DND-41 (cell line): ENCODE measurements around the gene TEX2.

Experiments used
- ATAC-seq: fragments of 200-7000 bp; cut with Tn5 transposase; 3 replicates; pipeline ENCODE4 v1.9.1; 2021; ENCODE audit warnings: low read depth; ENCODE audit not compliant: insufficient read depth
- DNase-seq: peaks from one replicate; pipeline ENCODE4 v3.0.0-alpha.2; 2020
- H2AFZ ChIP-seq: 2 replicates; pipeline ENCODE4 v1.6.0; 2012; ENCODE audit warnings: low read depth, low read length
- H3K27ac ChIP-seq: 2 replicates; pipeline ENCODE4 v1.5.1; 2012; ENCODE audit warnings: low read length, inconsistent platforms
- H3K27me3 ChIP-seq: fragments of 200-600 bp; sonication (generic); 2 replicates; pipeline ENCODE4 v1.6.0; 2012; ENCODE audit warnings: low read length, mild to moderate bottlenecking, inconsistent platforms; ENCODE audit not compliant: insufficient read depth, poor library complexity
- H3K36me3 ChIP-seq: 2 replicates; pipeline ENCODE4 v1.5.1; 2012; ENCODE audit warnings: low read length, inconsistent platforms; ENCODE audit not compliant: insufficient read depth
- H3K4me1 ChIP-seq: 2 replicates; pipeline ENCODE4 v1.5.1; 2012; ENCODE audit warnings: mild to moderate bottlenecking, low read length; ENCODE audit not compliant: insufficient read depth
- H3K4me2 ChIP-seq: 2 replicates; pipeline ENCODE4 v1.6.0; 2012; ENCODE audit warnings: mild to moderate bottlenecking, moderate library complexity, low read length, inconsistent platforms; ENCODE audit not compliant: insufficient read depth
- H3K4me3 ChIP-seq, 2 experiments: fragments of 200-600 bp in 1 of 2; shearing (Covaris generic) in 1 of 2; 2 replicates each; pipeline ENCODE4 v1.5.1; 2012 to 2016; ENCODE audit warnings: inconsistent platforms in 2 of 2, low read length in 2 of 2, mild to moderate bottlenecking in 2 of 2, low read depth in 1 of 2, moderate library complexity in 1 of 2
- H3K79me2 ChIP-seq: 2 replicates; pipeline ENCODE4 v1.6.0; 2012; ENCODE audit warnings: low read length, inconsistent platforms; ENCODE audit not compliant: insufficient read depth
- H3K9ac ChIP-seq: 2 replicates; pipeline ENCODE4 v1.6.0; 2012; ENCODE audit warnings: low read depth, mild to moderate bottlenecking, inconsistent platforms, low read length, moderate library complexity
- H3K9me3 ChIP-seq: 2 replicates; pipeline ENCODE4 v1.5.1; 2012; ENCODE audit warnings: low read length, moderate library complexity, mild to moderate bottlenecking, inconsistent platforms; ENCODE audit not compliant: insufficient read depth, severe bottlenecking
- H4K20me1 ChIP-seq: 2 replicates; pipeline ENCODE4 v1.6.0; 2012; ENCODE audit warnings: low read length; ENCODE audit not compliant: insufficient read depth
- EZH2 ChIP-seq: IDR thresholded peaks from 3 replicates; pipeline ENCODE4 v1.6.1; 2012; ENCODE audit warnings: borderline replicate concordance, low read depth, mild to moderate bottlenecking, moderate library complexity, low read length, inconsistent platforms; ENCODE audit not compliant: severe bottlenecking
- TF ChIP-seq, protein P1 (sequence below): IDR thresholded peaks from 2 replicates; pipeline ENCODE4 v1.5.1; 2012; ENCODE audit warnings: borderline replicate concordance, low read length, moderate library complexity, mild to moderate bottlenecking; ENCODE audit not compliant: poor library complexity, severe bottlenecking; ENCODE audit errors: extremely low read depth

Gene TEX2

GRCh38 chr17:64148017-64148631 is 114.9 kb downstream of the TEX2 start:
- DNase-seq (no peak), ATAC-seq (no peak)
- Histone ChIP-seq H3K4me1 (peaks cover 20% of the 10 kb centered on the region), H2AFZ (no peak overlapping the region), H3K36me3 (peaks cover 38% of the 10 kb centered on the region), H3K9ac (no peak overlapping the region), H3K27ac (no peak overlapping the region), H4K20me1 (0 out of 2 replicates have a peak, but pooled peaks cover 5% of the 10 kb centered on the region), H3K9me3 (no peaks in the 10 kb centered on the region), H3K79me2 (peaks cover 17% of the 10 kb centered on the region), H3K4me3 (no peak overlapping the region), H3K27me3 (no peaks in the 10 kb centered on the region), H3K4me2 (no peak overlapping the region)
- no peak for TF ChIP-seq EZH2
- TF ChIP-seq, protein P1, sequence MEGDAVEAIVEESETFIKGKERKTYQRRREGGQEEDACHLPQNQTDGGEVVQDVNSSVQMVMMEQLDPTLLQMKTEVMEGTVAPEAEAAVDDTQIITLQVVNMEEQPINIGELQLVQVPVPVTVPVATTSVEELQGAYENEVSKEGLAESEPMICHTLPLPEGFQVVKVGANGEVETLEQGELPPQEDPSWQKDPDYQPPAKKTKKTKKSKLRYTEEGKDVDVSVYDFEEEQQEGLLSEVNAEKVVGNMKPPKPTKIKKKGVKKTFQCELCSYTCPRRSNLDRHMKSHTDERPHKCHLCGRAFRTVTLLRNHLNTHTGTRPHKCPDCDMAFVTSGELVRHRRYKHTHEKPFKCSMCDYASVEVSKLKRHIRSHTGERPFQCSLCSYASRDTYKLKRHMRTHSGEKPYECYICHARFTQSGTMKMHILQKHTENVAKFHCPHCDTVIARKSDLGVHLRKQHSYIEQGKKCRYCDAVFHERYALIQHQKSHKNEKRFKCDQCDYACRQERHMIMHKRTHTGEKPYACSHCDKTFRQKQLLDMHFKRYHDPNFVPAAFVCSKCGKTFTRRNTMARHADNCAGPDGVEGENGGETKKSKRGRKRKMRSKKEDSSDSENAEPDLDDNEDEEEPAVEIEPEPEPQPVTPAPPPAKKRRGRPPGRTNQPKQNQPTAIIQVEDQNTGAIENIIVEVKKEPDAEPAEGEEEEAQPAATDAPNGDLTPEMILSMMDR: no peak

DNA sequence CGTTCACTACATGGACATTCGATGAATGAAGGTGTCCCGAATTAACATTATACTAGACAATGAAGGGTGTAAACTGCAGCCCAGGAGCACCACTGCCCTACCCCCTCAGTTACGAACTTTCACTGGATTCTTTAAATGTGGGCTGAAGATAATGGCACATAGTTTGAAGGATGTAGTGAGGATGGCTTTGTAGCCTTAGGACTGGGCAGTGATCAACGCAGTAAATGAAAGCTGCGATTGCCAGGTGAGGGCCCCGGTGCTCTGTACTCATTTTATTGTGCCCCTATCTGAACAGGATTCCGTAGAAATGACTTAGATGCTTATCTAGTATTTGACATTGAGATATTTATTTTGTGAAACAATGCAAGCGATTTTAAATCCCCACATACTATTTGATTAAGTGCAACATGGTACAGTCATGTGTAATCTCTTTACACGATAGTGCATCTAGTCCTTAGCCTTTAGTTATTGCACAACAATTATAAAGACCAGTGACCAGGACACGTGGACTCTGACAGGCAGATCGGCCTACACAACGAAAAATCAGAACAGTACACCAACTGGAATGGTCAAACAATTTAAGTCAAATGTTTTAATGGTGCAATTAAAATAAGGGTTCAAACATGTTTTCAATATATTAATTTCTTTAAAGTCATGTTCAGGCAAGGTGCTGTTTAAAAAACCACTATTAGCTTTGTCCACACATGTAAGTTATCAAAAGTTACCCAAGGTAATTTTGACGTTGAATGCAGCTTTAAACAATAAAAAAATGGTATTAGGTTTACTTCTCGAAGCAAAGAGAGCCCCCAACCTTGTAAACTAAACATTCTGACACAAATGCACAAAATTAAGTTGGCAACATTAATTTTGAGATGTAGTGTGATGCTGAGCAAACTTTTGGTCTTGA is 115.7 kb downstream of the TEX2 start:
- DNase-seq (no peak), ATAC-seq (no peak)
- Histone ChIP-seq H3K9ac (peak overlapping the region; percentile 81), H3K4me3 (peak overlapping the region; percentile 73 to 74; a peak in 3 of 4 replicates), H3K79me2 (peaks cover 17% of the 10 kb centered on the region), H3K27me3 (no peaks in the 10 kb centered on the region), H3K4me2 (peak overlapping the region; percentile 73), H3K9me3 (no peaks in the 10 kb centered on the region), H3K36me3 (peaks cover 30% of the 10 kb centered on the region), H3K27ac (peak overlapping the region; percentile 86), H4K20me1 (0 out of 2 replicates have a peak, but pooled peaks cover 5% of the 10 kb centered on the region), H3K4me1 (peaks cover 20% of the 10 kb centered on the region), H2AFZ (no peak overlapping the region)
- TF ChIP-seq, protein P1: no peak
- TF ChIP-seq EZH2: no peak

GRCh38 chr17:64146418-64147109 is 116.5 kb downstream of the TEX2 start:
- H3K79me2 ChIP-seq: peaks cover 17% of the 10 kb centered on the region
- peaks cover 20% of the 10 kb centered on the region for H3K4me1 ChIP-seq
- 0 out of 2 replicates have a peak, but pooled peaks cover 5% of the 10 kb centered on the region for H4K20me1 ChIP-seq
- peak overlapping the region; percentile 86 for H3K27ac ChIP-seq
- peak overlapping the region; percentile 73 for H3K4me2 ChIP-seq
- H3K9me3 ChIP-seq: no peaks in the 10 kb centered on the region
- DNase-seq (peak; percentile 63), ATAC-seq (peak; percentile 36)
- H3K4me3 ChIP-seq: peak overlapping the region; percentile 73 to 74
- H2AFZ ChIP-seq: peak overlapping the region; percentile 77
- TF ChIP-seq, protein P1: no peak
- no peak for TF ChIP-seq EZH2
- peaks cover 25% of the 10 kb centered on the region for H3K36me3 ChIP-seq
- peak overlapping the region; percentile 81 for H3K9ac ChIP-seq
- no peaks in the 10 kb centered on the region for H3K27me3 ChIP-seq
